HUDEP-2 (cell line): ENCODE measurements around the gene RBM19.

Experiments used
- DNase-seq, 76 experiments: peaks; one replicate each; lab custom pipeline; 2025; ENCODE audit not compliant: unreplicated experiment in 76 of 76; lab: John Stamatoyannopoulos, UW

Gene RBM19

GRCh38 chr12:113932381-113933196 is 33.5 kb downstream of the RBM19 start:
- peak; percentile 32 to 93 (median 81) for DNase-seq

GRCh38 chr12:113931517-113931916 is 34.6 kb downstream of the RBM19 start:
- DNase-seq = no peak

- no peak for DNase-seq
Measured at GRCh38 chr12:113930249-113930648, 35.9 kb downstream of the RBM19 start.

GRCh38 chr12:113929312-113929989 is 36.7 kb downstream of the RBM19 start:
- no peak for DNase-seq

- DNase-seq = no peak
Measured at GRCh38 chr12:113926788-113927187, 39.3 kb downstream of the RBM19 start.

GRCh38 chr12:113924341-113924740 is 41.8 kb downstream of the RBM19 start:
- DNase-seq = no peak

- no peak for DNase-seq
Measured at GRCh38 chr12:113923251-113923650, 42.9 kb downstream of the RBM19 start.

GRCh38 chr12:113921430-113921829 is 44.7 kb downstream of the RBM19 start:
- DNase-seq = no peak

GRCh38 chr12:113919791-113920190 is 46.3 kb downstream of the RBM19 start:
- DNase-seq = no peak

GRCh38 chr12:113918306-113918705 is 47.8 kb downstream of the RBM19 start:
- no peak for DNase-seq

GRCh38 chr12:113917393-113917792 is 48.7 kb downstream of the RBM19 start:
- no peak for DNase-seq

- no peak for DNase-seq
Measured at GRCh38 chr12:113914806-113915205, 51.3 kb downstream of the RBM19 start.

- DNase-seq = no peak
Measured at GRCh38 chr12:113914176-113914575, 51.9 kb downstream of the RBM19 start.

- DNase-seq = peak in 58 of 76 experiments; percentile 1 to 74 (median 28)
Measured at GRCh38 chr12:113912760-113913329, 53.3 kb downstream of the RBM19 start.

- DNase-seq = no peak
Measured at GRCh38 chr12:113911971-113912759, 54.0 kb downstream of the RBM19 start.

- DNase-seq = no peak
Measured at GRCh38 chr12:113910751-113911272, 55.3 kb downstream of the RBM19 start.

- no peak for DNase-seq
Measured at GRCh38 chr12:113909776-113910420, 56.2 kb downstream of the RBM19 start.

GRCh38 chr12:113908584-113909100 is 57.5 kb downstream of the RBM19 start:
- DNase-seq = no peak

GRCh38 chr12:113907446-113908180 is 58.5 kb downstream of the RBM19 start:
- no peak for DNase-seq
